ENCODE measurements around the gene NBEAL2. TPM values are rescaled to one million over a fixed set of nuclear protein-coding genes. Genes with fewer than 3 reads are reported as not detected.
"Not testable (repeated sequence)": the region's sequence is repeated elsewhere in the genome, so short reads cannot be mapped to it uniquely, and the experiment has no call there.

The NBEAL2 gene
- total RNA-seq, 1 donor from 2014 or later, result 11.7 TPM

GRCh38 chr3:46958467-46959160 is 20.9 kb upstream of the NBEAL2 start:
- ATAC-seq (ENCODE audit: poor library complexity), result no peak
- no peak for DNase-seq
- intact Hi-C loops (cut with DNase I), result no loop called here

DNA sequence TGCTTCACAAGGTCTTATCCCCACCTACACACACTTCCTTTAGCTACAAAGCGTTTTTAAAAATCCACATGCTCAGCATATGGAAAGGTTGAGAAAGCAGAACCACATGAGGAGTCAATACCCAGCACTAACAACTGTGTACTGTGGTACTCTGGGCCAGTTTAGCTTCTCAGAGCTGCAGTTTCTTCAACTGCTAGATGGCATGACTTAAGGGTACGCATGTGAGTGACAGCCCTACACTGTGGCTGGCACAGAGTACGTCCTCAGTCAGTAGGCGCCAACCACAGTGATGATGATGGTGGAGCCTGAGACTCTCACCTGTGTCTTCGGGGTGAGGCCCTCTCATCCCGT is 20.3 kb upstream of the NBEAL2 start:
- ATAC-seq (ENCODE audit: poor library complexity), result peak; percentile 4
- DNase-seq, result peak; percentile 24
- intact Hi-C loops (cut with DNase I), result no loop called here

DNA sequence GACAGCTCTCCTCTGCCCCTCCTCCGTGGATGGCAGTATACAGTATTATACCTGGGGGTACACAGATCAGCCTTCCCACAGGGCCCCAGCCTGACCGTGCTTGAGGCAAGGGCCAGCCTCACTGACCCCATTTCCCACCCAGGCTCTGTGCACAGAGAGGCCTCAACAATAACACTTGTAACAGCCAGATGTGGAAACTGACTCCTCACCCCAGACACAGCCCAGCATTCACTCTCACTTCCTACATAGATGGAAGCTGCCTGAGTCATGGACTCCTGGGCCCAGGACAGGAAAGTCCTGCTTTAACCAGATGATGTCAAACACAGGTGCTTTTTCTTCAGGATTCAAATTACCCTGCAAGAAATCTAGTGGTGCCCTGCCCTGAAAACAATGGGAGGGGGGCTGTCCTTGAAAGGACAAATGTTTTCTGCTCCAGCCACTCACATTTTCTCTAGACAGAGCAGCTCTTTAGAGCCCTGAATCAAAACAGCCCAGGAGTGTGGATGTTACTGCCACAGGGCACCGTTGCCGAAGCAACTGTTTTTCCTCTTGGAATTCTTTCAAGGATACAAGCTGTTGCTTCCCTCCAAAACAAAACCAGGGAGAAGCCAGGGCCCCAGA is 19.3 kb upstream of the NBEAL2 start:
- intact Hi-C loops (cut with DNase I), result no loop called here
- DNase-seq (peak; percentile 33), ATAC-seq (ENCODE audit: poor library complexity) (peak; percentile 54)

- ATAC-seq (ENCODE audit: poor library complexity) (peak; percentile 4), DNase-seq (no peak)
- intact Hi-C loops (cut with DNase I), result no loop called here
Observed at GRCh38 chr3:46960835-46961234, 18.6 kb upstream of the NBEAL2 start.

- no peak for ATAC-seq (ENCODE audit: poor library complexity)
- DNase-seq, result no peak
- intact Hi-C loops (cut with DNase I), result no loop called here
Observed at GRCh38 chr3:46962427-46962826, 17.0 kb upstream of the NBEAL2 start.

DNA sequence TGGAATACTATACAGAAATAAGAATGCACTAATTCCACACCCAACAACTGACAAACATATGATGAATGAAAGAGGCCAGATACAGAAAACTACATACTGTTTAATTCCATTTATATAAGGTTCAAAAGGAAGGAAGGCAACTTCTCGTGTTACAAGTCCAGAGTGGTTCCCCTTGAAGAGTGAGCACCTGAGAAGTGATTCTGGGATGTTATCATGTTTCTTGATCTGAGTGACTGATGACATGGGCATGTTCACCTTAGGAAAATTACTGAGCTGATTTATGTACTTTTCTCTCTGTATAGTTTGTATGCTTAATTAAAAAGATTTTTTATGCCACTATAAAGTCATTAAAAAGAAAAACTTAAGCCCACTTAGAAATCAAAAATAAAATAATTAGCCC is 16.5 kb upstream of the NBEAL2 start:
- ATAC-seq (ENCODE audit: poor library complexity), result no peak
- intact Hi-C loops (cut with DNase I), result no loop called here

DNA sequence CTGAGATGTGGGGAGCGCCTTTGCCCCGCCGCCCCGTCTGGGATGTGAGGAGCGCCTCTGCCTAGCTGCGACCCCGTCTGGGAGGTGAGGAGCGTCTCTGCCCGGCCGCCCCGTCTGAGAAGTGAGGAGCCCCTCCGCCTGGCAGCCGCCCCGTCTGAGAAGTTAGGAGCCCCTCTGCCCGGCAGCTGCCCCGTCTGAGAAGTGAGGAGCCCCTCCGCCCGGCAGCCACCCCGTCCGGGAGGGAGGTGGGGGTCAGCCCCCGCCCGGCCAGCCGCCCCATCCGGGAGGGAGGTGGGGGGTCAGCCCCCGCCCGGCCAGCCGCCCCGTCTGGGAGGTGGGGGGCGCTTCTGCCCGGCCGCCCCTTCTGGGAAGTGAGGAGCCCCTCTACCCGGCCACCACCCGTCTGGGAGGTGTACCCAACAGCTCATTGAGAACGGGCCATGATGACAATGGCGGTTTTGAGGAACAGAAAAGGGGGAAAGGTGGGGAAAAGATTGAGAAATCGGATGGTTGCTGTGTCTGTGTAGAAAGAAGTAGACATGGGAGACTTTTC is 15.4 kb upstream of the NBEAL2 start:
- ATAC-seq (ENCODE audit: poor library complexity); DNase-seq; intact Hi-C loops (cut with DNase I): not testable (repeated sequence)

More for the DNA sequence above, 16.5 kb upstream of the NBEAL2 start:
- no peak for DNase-seq

GRCh38 chr3:46965151-46965550 is 14.3 kb upstream of the NBEAL2 start:
- ATAC-seq (ENCODE audit: poor library complexity) (no peak), DNase-seq (peak; percentile 35)
- intact Hi-C loops (cut with DNase I), result no loop called here

DNA sequence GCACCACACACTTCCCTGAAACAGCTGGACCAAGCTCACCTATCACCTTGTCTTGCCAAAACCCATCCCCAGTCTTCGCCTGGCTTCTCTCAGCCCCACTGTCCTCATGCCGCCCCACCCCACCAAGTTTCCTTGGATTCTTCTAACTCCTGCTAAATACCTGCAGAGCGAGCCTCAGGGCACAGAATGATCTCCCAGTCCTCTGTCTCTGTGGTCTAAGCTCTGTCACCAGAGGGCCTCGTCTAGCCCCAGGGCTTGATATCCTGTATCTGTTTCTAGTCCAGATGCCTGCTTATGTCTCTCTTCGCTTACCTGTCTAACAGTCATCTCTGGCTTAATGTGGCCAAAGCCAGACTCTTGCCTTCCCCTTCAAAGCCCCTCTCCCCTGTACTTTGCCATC is 12.7 kb upstream of the NBEAL2 start:
- intact Hi-C loops (cut with DNase I), result no loop called here

GRCh38 chr3:46968783-46969428 is 10.6 kb upstream of the NBEAL2 start:
- intact Hi-C loops (cut with DNase I), result no loop called here
- ATAC-seq (ENCODE audit: poor library complexity), result no peak
- peak; percentile 37 for DNase-seq

More for the DNA sequence above, 12.7 kb upstream of the NBEAL2 start:
- ATAC-seq (ENCODE audit: poor library complexity) (no peak), DNase-seq (no peak)

DNA sequence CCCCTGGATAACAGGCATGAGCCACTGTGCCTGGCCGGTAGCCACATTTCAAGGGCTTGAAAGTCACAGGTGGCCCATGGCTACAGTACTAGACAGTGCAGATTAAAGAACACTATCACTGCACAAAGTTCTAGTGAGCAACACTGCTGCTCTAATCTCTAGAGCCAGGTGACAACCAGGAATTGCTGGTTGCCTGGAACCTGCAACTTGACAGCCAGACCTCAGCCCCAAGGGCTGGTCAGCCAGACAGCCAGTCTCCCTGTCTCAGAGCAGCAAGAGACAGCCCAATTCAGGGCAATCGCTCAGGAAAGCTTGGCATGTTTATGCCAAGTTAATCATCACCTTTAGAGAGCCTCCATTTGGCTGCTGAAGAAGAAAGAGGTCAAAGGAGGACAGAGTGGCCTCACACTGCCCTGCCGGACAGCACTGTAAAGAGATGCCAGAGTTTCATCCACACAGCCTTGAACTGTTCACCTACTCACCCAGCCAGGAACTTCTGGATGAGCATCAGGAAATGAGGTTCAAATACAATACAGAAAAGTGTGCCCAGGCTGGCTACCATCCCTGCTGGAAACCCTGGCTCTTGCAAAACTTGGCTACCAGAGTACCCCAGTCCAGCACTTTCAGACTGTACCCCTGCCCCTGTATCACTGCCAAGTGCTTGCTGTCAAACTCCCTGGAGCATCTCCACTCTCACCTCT is 8.9 kb upstream of the NBEAL2 start:
- ATAC-seq (ENCODE audit: poor library complexity) (peak; percentile 79), DNase-seq (peak; percentile 71)
- intact Hi-C loops (cut with DNase I), result no loop called here

DNA sequence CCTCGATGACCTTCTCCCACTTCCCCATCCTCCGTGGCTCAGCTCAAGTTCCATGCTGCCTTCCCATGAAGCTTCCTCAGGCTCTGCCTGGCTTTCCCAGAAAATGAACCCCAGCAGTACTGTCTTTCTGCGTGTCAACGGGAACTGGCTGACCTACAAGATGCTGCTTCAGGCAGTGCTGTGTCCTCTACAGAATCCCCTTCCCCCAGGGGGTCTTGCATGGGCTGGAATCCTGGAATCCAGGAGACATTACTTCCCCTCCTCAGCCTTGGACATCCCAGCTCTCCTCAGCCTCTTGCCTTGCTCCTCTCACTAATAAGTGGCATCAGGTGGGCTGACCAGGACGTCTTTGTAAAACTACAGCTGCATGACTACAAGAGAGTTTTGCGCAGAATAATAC is 8.3 kb upstream of the NBEAL2 start:
- ATAC-seq (ENCODE audit: poor library complexity) (no peak), DNase-seq (no peak)
- intact Hi-C loops (cut with DNase I), result no loop called here

- DNase-seq, result no peak
- intact Hi-C loops (cut with DNase I), result no loop called here
- no peak for ATAC-seq (ENCODE audit: poor library complexity)
Observed at GRCh38 chr3:46971742-46972141, 7.7 kb upstream of the NBEAL2 start.

GRCh38 chr3:46972396-46972795 is 7.1 kb upstream of the NBEAL2 start:
- intact Hi-C loops (cut with DNase I), result no loop called here
- no peak for DNase-seq
- ATAC-seq (ENCODE audit: poor library complexity), result no peak

GRCh38 chr3:46974421-46975171 is 4.9 kb upstream of the NBEAL2 start:
- intact Hi-C loops (cut with DNase I), result loop anchor here (5.0 kb wide), 2 partner anchors 42 to 188 kb away; partner anchors contain the start of gene SETD2
- no peak for DNase-seq

GRCh38 chr3:46976326-46977190 is 2.9 kb upstream of the NBEAL2 start, which contains the start of gene CCDC12:
TSS of gene CCDC12 (minus strand) at chr3:46976745. CDS start at chr3:46976732, 13 bp downstream.
- DNase-seq, result peak; percentile 95
- intact Hi-C loops (cut with DNase I), result loop anchor here (5.0 kb wide), 2 partner anchors 44 to 186 kb away; partner anchors contain the start of gene SETD2
- peak; percentile 91 for ATAC-seq (ENCODE audit: poor library complexity)

More at GRCh38 chr3:46974421-46975171, 4.9 kb upstream of the NBEAL2 start:
- no peak for ATAC-seq (ENCODE audit: poor library complexity)

DNA sequence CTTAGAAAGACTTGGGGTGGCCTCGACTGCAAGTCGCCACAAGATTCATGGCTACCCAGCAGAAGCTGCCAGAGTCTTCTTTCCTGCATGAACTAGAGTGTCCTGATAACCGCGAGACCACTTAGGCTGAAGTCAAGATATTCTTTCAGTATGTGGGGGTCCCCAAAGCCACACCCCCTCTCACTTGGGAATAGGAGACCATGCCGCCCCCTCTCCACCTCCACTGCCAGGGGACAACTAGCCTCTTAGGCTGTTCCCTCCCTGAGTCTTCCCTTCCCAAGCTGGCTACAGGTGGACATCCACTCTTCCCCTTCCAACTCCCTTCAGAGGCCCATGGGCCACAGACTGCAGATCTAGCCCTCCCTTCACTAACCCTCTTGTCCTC is 1.7 kb upstream of the NBEAL2 start:
- ATAC-seq (ENCODE audit: poor library complexity), result no peak
- no peak for DNase-seq
- intact Hi-C loops (cut with DNase I), result loop anchor here (5.0 kb wide), 2 partner anchors 46 to 184 kb away; partner anchors contain the start of gene SETD2

Measured in Right ventricle myocardium superior (tissue), 1 donor.